NCI-H2227 (cell line): ENCODE results near the gene TACR2.

Source experiments
- DNase-seq: peaks from one replicate; lab custom pipeline; 2025; ENCODE audit not compliant: unreplicated experiment; lab: John Stamatoyannopoulos, UW

Gene TACR2

DNA sequence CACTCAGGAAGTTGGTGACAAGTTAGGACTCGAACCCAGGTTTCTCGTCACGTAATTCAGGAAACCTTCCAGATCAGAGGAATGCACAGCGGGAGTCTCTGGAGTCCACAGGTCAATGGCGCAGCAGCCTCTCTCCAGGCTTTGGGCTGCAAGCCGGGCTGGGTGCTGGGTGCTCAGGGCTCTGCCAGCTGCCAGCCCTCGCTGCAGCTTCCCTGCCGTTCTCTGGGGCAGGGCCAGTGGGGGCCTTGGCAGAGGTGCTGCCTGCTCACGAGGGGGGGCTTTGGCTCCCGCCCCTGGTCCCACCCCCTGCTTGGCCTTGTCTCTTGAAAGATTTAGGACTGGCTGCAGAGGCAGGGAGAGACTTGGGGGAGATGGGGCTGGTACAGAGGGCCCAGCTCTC, at the start of gene TACR2:
Gene TACR2, minus strand, starts transcription at position 224 of the 400 bp plus-strand sequence. CDS start 595 bp downstream, outside the sequence.
- DNase-seq, result no peak

GRCh38 chr10:69466158-69466490, 49.4 kb upstream of the TACR2 start:
- DNase-seq, result no peak

DNA sequence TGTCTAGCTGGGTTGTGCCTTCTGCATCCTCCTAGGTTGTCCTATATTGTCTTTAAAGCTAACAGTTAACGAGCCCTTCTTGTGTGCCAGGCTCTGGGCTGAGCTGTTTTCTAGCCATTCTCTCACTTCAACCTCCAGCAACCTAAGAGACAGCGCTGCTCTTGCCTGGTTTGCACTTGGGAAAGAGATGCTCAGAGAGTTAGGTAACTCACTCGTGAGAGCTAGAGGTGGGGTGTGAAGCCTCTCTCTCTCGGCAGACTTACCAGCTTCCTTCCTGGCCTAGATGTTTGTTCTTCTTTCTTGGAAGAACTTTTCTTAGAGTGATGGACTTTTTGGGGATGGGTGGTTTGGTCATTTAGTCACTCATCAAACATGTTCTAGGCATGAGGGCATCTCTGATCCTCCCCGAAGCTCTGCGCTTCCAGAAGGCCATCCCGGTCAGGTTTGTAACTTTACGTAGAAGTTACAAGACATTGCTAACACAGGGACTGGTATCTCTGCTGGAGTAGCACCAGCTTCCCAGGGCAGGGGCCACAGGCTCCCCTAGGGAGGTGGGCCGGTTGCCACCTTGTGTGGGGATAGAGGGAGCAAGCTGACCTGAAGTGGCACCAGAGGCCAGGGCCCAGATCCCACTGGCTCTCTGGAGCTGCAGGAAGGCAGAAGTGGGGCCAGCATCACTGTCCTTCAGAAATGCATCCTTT, 48.9 kb upstream of the TACR2 start:
- no peak for DNase-seq

- DNase-seq, result no peak
These were observed 48.2 kb upstream of the TACR2 start for GRCh38 chr10:69464801-69465401.

GRCh38 chr10:69464401-69464800, 47.7 kb upstream of the TACR2 start:
- no peak for DNase-seq

- DNase-seq, result no peak
These were observed 47.2 kb upstream of the TACR2 start for GRCh38 chr10:69463886-69464285.

DNA sequence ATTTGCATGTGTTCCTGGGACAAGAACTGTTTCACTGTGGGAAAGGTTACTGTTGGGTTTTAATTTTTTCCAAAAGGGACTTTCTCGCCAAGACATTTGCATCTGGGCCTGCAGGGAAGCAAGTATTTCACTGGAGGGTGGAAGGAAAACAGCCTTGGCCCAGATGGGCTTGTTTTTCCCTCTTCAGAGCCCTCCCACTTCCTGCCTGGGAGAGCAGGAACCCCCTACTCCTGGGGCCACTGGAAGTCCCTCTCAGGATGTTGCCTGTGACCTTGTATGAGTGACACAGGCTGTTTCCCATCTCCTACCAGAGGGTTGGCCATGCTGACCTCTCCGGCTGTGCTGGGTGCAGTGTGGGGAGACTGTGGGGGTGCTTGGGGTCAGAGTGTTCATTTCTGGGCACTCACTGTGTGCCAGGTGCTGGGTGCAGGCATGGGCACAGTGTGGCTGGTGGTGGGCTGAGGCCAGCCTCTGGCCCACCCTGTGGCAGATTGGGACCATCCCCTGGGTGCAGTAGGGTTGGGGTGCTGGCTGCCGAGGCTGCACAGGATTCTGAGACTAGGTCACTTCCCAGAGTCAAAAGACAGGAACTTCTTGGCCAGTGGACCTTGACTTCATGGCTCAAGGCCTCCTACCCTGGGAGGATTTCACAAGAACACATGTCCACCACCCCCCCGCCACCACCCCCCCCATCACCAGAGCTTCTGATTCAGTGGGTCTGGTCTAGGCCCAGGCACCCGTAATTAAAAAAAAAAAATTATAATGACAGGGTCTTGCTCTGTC, 44.7 kb upstream of the TACR2 start:
- DNase-seq, result no peak

DNA sequence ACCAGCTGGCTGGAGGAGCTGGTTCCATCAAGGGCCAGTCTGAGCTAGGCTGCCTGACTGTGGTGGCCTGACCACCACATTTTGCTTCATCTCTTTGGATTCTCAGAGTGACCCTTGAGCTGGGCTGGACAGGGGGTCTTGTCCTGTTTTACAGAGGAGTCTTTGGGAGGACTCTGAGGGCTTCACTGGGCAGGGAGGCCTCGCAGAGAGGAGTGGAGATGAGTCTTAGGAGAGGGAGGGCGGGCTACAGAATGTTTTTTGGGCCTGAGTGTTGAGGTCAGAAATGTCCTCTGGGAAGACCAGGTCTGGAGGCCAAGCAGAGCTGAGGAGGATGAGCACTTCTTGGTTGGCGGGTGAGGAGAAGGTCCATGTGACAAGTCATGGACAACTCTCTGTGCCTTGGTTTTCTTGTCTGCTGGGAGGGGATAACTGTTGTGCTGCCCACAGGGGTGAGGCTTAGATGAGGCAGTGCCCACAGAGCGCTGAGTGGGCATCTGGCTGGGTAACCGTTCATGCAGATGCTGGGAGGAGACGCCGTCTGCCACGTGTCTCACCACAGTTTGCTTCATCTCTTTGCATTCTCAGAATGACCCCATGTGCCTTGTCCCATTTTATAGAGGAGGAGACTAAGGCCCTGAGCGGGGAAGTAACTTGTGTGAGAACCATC, 44.0 kb upstream of the TACR2 start:
- DNase-seq, result no peak

DNA sequence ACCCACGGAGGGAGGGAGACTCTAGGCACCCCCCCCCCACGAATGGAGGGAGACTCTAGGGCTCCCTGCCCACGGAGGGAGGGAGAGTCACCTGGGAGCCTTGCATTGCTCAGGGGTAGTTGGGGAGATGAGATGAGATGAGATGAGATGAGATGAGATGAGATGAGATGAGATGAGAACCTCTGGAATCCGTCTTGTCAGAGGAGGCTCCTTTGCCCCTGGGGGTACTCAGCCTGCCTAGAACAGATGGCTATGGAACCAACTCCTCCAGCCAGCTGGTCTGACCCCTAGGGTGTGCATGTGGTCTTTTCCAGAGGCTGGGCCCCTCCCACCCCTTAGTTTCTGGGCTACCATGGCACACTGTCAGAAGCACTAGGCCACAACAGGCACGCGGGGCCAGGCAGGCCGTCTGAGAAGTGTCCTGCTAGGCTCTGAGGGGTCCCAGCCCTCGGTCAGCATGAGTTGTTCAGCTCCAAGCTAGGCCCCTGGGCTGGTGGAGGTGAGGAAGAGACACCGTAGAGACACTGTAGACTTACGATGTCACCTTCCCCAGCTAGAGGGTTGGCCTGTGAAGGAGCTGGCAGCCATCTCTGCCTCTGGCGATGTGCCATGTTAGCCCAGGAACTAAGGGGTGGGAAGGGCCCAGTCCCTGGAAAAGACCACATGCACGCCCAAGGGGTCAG, 43.3 kb upstream of the TACR2 start:
- no peak for DNase-seq

DNA sequence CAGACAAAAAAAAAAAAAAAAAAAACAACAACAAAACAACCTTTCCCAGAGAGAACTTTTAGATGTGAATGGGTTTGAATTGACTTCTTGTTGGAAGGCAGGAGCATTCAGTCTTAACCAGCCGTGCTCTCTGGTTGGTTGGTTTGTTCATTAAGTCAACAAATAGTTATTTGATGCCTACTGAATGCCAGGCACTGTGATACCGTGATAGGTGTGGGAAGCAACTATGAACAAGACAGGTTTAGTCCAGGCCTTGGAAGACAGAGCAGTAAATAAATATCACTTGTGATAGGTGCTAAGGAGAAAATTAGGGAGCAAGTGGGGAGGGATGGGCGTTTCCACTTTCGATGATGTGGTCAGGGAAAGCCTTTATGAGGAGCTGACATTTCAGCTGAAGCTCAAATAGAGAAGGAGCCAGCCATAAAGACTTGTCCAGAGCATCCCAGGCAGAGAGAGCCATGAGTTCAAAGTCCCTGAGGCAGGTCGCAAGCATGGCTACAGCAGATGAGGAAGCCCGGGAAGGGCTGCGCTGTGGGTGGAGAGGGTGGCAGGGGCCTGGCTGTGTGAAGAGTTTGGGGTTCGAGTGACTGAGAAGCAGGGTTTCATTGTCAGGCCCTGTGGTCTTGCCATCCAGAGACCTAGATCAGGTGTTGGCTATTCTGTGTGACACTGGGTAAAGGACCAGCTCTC, 42.5 kb upstream of the TACR2 start:
- no peak for DNase-seq

DNA sequence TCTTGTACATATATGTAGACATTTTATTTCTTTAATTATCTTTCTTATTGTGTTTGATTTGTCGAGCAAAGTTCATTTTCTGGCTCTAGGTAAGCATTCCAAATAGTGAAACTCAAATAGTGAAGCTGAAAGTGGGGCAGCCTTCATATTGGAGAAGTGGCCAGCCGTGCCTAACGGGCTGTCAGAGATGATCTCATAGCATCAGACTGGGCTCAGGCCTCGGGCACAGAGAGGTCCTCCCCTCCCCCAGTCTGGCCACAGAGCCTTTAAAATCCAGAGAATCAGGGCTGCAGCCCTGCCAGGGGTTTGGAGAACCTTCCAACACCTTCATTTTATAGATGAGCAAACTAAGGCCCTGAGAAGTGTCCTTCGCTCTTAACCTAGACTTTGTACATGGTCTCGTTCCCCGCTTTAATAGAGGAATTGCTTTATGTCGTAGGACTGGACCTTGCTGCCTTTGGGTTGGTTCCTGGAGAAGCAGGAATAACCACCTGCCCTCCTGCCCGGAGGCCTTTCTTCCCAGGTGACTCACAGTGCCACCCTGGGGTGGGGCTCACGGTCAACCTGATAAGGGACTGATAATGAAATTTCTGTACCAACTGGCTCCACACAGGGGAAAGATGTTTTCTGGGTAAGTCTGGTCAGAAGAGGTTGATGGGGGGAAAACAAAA, 41.8 kb upstream of the TACR2 start:
- no peak for DNase-seq

DNA sequence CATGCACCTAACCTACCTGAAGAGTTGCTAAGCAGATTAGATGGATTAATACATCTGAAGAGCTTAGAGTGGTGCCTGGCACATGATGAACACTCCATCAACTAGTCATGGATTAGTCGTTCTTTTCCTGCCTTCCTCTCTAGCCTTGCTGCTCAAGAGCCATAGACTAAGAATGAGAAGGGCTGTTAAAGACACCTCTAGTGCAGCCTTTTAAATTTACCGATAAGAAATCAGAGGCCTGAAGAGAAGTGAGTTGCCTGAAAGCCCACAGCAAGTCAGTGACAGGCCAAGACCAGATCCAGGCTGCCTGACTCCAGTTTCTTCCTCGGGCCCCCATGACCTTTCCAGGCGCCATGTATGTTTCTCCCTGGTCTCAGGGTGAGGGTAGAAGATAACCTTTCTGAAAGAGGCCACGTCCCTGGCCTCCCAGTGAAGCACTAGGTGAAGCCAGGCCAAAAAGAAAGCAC, 41.1 kb upstream of the TACR2 start:
- no peak for DNase-seq

DNA sequence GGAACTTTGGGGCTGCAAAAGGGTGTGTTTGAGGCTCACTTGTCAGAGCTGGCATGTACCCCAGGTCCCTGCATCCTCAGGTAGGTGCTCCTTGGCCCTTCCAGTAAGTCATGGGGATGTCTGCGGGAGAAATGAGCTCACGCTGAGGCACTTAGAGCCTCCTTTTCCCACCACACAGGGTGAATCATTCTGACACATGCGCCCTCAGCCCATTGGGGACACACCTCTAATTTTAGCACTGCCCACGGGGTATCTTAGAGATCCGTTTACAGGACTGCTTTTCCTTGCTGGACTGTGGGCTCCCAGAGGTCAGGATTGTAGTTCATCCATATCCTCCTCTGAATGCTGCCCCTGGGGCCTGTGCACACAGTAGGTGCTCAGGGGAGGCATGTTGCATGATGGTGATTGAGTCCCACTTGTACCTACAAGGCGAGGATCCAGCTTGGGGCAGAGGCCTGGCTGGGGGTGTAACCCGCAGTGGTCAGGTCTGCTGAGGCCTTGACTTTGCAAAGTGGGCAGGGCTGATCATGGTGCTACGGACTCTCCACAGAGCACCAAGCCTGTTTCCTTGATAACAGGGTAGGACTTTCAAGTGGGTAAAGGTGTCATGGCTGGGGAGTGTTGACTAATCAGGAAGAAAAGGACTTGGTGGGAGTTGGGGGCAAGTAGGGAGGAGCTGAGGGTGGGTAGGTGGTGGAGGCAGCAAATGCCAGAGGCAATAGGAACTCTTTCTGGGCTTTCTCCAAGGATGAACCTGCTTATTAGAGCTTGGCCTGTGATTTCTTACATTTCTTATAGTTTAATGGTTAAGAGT, 40.4 kb upstream of the TACR2 start:
- no peak for DNase-seq

DNA sequence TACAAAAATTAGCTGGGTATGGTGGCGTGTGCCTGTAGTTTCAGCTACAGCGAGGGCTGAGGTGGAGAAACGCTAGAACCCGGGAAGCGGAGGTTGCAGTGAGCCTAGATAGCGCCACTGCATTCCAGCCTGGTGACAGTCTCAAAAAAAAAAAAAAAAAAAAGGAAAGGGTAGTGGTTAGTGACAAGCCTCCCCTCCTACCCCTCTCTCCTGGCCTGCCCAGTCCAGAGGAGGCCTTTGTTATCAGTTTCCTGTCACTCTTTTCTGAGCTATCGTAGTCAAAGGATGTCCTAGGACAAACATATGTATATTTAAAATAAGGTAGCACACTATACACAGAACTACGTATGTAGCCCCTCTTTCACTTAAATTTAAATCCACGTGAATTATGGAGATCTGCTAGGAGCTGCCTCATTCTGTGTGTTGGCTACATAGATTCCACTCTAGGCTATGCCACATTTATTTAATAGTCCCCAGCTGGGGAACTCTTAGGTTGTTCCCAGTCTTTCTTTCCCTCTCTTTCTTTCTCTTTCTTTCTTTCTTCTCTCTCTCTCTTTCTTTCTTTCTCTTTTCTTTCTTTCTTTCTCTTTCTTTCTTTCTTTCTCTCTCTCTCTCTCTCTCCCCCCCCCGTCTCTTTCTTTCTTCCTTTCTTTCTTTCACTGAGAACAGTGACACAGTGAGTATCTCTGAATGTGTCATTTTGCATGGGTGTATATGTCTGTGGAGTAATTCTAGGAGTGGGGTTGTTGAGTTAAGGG, 38.5 kb upstream of the TACR2 start:
- no peak for DNase-seq

DNA sequence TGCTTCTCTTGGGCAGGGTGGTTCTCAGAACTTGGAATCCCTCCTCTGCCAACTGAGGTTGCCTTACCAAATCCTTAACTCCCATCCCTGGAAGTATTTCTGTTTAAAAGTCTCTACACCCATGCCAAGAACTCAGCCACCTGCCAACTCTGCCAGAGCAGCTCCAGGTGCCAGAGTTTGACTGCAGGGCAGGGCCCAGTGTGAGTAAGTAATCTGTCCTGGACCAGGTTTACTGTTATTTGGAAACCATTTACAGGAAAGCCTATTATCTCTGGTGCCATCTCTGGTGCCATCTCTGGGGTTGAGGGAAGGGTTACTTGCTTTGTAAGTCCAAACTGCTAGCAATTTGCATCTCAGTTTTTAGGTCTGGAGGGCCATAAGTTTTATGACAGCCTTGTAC, 37.1 kb upstream of the TACR2 start:
- DNase-seq, result no peak

GRCh38 chr10:69452676-69453415, 36.1 kb upstream of the TACR2 start:
- DNase-seq, result no peak

DNA sequence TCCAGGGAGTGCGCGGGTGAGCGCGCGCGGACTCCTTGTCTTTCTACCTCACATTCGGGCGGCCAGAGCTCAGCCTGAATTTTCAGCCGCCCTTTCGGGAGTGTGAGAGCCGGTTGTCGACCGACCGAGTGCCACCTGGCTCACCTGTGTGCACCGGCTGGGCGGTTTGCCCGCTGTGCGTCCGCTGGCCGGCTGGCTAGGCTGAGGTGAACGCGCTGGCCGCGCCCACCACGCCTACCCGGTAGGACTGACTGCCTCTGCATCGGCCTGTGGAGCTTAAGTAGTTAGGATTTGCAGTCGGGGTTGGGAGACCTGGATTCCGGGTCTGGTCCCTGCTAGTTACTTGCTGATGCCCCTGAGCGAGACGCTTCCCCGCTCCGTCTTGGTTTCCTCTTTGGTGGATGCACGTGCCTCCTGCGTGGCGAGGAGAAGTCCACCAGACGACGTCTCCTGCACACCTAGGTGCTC, 35.1 kb upstream of the TACR2 start:
- DNase-seq, result no peak
